ENCODE data around the gene CPSF6. TPM values are rescaled to one million over a fixed set of nuclear protein-coding genes. Genes with fewer than 3 reads are reported as not detected.

The CPSF6 gene
- total RNA-seq, 1 donor from 2014 or later, result 14.9 TPM

DNA sequence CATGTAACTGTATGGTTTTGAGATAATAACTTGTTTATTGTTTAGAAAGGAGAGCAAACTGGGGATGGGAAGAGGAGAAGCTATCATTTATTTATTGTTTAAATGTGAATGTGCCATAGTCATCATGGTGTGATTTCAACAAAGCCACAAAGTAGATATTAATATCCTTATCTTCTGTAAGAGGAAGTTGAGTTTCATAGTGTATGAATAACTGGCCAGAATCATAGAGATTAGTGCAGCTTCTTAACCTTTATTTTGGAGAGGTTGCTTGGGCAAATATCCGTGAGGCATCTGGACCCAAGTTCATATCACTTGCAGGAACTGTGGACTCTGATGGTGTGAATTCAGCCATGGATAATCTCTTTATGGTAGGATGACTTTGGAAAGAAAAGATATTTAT lies 82.0 kb downstream of the CPSF6 start:
- no peak for DNase-seq (ENCODE audit: low read depth in 2 of 2)

Other genes with a start within 250 kb of the CPSF6 start
- gene LYZ, start 108.8 kb downstream of the CPSF6 start, total RNA-seq, result under 0.01 TPM in 1 of 2 replicates, not detected in the other
- gene YEATS4, start 120.2 kb downstream of the CPSF6 start, total RNA-seq, result 10.5 and 11.8 TPM in 2 replicates
- gene FRS2, start 230.8 kb downstream of the CPSF6 start, total RNA-seq, result 14.6 and 22.4 TPM in 2 replicates

Measured in lung microvascular endothelial cell (primary cell).